HepG2 (cell line): ENCODE measurements around the gene RHBDD1. TPM values are rescaled to one million over a fixed set of nuclear protein-coding genes. Genes with fewer than 3 reads are reported as not detected.
A peak's percentile ranks its signal among the peaks of the same experiment; 100 is the strongest.

Experiments
- CEBPG ChIP-seq: IDR thresholded peaks from 2 replicates; pipeline ENCODE4 v1.6.1; 2016
- HIVEP1 ChIP-seq: sonication (generic); formaldehyde crosslinking; IDR thresholded peaks from 2 replicates; pipeline ENCODE4 v1.4.0; 2020; ENCODE audit warnings: mild to moderate bottlenecking, missing genetic modification reagents
- HOXA9 ChIP-seq: sonication (generic); formaldehyde crosslinking; IDR thresholded peaks from 2 replicates; pipeline ENCODE4 v1.8.1; 2022; ENCODE audit warnings: missing genetic modification reagents, mild to moderate bottlenecking, moderate library complexity, borderline replicate concordance
- JUND ChIP-seq: sonication (generic); formaldehyde crosslinking; IDR thresholded peaks from 2 replicates; pipeline ENCODE4 v1.8.0; 2022; ENCODE audit warnings: mild to moderate bottlenecking, missing genetic modification reagents
- KDM2A ChIP-seq: sonication (generic); formaldehyde crosslinking; IDR thresholded peaks from 2 replicates; pipeline ENCODE4 v1.4.0; 2020; ENCODE audit warnings: low read depth, missing genetic modification reagents, borderline replicate concordance
- MED8 ChIP-seq: sonication (generic); formaldehyde crosslinking; IDR thresholded peaks from 2 replicates; pipeline ENCODE4 v1.8.1; 2023; ENCODE audit warnings: mild to moderate bottlenecking, missing genetic modification reagents; ENCODE audit not compliant: insufficient replicate concordance
- NFE2L1 ChIP-seq: sonication (generic); formaldehyde crosslinking; IDR thresholded peaks from 2 replicates; pipeline ENCODE4 v1.4.0; 2020; ENCODE audit warnings: missing genetic modification reagents, mild to moderate bottlenecking, borderline replicate concordance
- NFIC ChIP-seq: IDR thresholded peaks from 2 replicates; pipeline ENCODE4 v1.6.1; 2012; ENCODE audit warnings: mild to moderate bottlenecking, low read length, inconsistent platforms
- NFKB2 ChIP-seq: sonication (generic); formaldehyde crosslinking; IDR thresholded peaks from 2 replicates; pipeline ENCODE4 v1.4.0; 2020; ENCODE audit warnings: missing genetic modification reagents, borderline replicate concordance
- REL ChIP-seq: sonication (generic); formaldehyde crosslinking; conservative IDR thresholded peaks from 2 replicates; pipeline ENCODE4 v1.8.0; 2022; ENCODE audit warnings: mild to moderate bottlenecking, missing genetic modification reagents, moderate library complexity
- SNAPC2 ChIP-seq: sonication (generic); formaldehyde crosslinking; IDR thresholded peaks from 2 replicates; pipeline ENCODE4 v1.8.1; 2022; ENCODE audit warnings: mild to moderate bottlenecking, missing genetic modification reagents
- SRSF4 ChIP-seq: fragments of 200-400 bp; formaldehyde crosslinking; IDR thresholded peaks from one replicate; pipeline ENCODE4 v1.6.1; 2018; ENCODE audit warnings: mild to moderate bottlenecking, low read depth, low read length, moderate library complexity; ENCODE audit not compliant: poor library complexity, severe bottlenecking
- ZNF263 ChIP-seq: sonication (generic); formaldehyde crosslinking; IDR thresholded peaks from 2 replicates; pipeline ENCODE4 v1.4.0; 2020; ENCODE audit warnings: missing genetic modification reagents
- ZNF3 ChIP-seq: IDR thresholded peaks from 2 replicates; pipeline ENCODE4 v1.7.0; 2017; ENCODE audit warnings: inconsistent platforms
- ZNF567 ChIP-seq: sonication (generic); formaldehyde crosslinking; IDR thresholded peaks from 2 replicates; pipeline ENCODE4 v1.8.1; 2023; ENCODE audit warnings: mild to moderate bottlenecking, missing genetic modification reagents, borderline replicate concordance
- ZNF616 ChIP-seq: sonication (generic); formaldehyde crosslinking; IDR thresholded peaks from 2 replicates; pipeline ENCODE4 v1.5.0; 2020; ENCODE audit warnings: low read depth, mild to moderate bottlenecking, missing genetic modification reagents
- ZNF644 ChIP-seq: IDR thresholded peaks from 2 replicates; pipeline ENCODE4 v1.6.1; 2016; ENCODE audit warnings: low read depth
- ZNF780A ChIP-seq: sonication (generic); formaldehyde crosslinking; IDR thresholded peaks from 2 replicates; pipeline ENCODE4 v1.8.0; 2022; ENCODE audit warnings: mild to moderate bottlenecking, missing genetic modification reagents, moderate library complexity
- polyA plus RNA-seq, 8 experiments: library from polyadenylated mRNA; depleted of rRNA in 3 of 8; stranded (reverse) in 7 of 8; unstranded in 1 of 8; fragments of >200 nt; fragmentation: Illumina TruSeq in 4 of 8; extraction: Trizol in 4 of 8; gene quantifications; 2 replicates each; pipeline versions ENCODE4 v1.2.1 to v1.2.3, GENCODE V29; 2011 to 2016; ENCODE audit warnings: low read depth in 4 of 8, missing spikeins in 1 of 8, mixed read lengths in 1 of 8; ENCODE audit not compliant: insufficient read depth in 1 of 8
- total RNA-seq, 5 experiments: library from RNA; depleted of rRNA; stranded (reverse); fragments of >200 nt; fragmentation: Illumina TruSeq; extraction: Trizol; gene quantifications; 2 replicates each; pipeline ENCODE4 v1.2.3, GENCODE V29; 2016; ENCODE audit warnings: low read depth in 1 of 5
- TF ChIP-seq, protein P1 (sequence below): sonication (generic); formaldehyde crosslinking; IDR thresholded peaks from 2 replicates; pipeline ENCODE4 v1.4.0; 2020; ENCODE audit warnings: missing genetic modification reagents
- TF ChIP-seq, protein P2 (sequence below): sonication (generic); formaldehyde crosslinking; IDR thresholded peaks from 2 replicates; pipeline ENCODE4 v1.5.0; 2020; ENCODE audit warnings: mild to moderate bottlenecking, missing genetic modification reagents
- TF ChIP-seq, protein P3 (sequence below): sonication (generic); formaldehyde crosslinking; IDR thresholded peaks from 2 replicates; pipeline ENCODE4 v1.4.0; 2020; ENCODE audit warnings: missing genetic modification reagents
- TF ChIP-seq, protein P4 (sequence below): sonication (generic); formaldehyde crosslinking; IDR thresholded peaks from 2 replicates; pipeline ENCODE4 v1.4.0; 2020; ENCODE audit warnings: missing genetic modification reagents, borderline replicate concordance

Gene RHBDD1
- total and polyA plus RNA-seq, 2 of the 13 experiments (the other 11 are each of a cell fraction or from before 2014, with no cell fraction given) = 8.2 to 9.5 TPM

DNA sequence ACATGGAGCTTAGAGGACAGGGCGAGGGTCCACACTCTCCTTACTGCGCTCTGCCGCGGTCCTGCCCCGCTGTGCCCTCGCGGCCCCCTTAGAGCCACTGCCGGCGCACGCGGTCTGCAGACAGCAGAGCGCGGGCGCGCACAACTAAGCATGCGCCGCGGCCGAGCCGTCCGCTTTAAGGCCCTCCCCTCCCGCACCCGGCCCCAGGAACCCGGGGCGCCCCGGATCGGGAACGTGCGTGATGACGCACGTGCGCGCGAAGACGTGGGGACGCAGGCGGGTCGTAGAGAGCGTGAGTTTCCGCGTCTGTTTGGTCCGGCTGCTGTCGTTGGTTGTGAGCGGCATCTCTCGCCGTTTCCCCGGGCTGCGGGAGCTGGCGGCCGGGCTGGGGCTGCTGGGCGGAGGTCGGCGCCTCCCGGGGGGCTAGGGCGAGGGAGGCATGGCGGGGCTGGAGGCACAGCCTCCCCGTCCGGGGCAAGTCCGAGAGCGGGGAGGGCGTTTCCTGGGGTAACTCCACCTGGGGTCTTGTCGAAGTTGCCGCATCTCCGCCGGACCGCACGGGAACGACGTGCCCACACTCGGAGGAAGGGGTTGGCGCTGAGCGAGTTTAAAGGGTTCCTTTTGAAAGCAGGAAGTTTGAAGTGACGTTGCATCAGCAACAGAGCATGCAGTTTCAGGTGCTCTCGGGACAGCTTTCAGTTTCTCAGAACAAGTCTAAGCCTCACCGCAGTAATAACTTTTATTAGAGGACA lies at the start of gene RHBDD1 (continued):
- TF ChIP-seq, protein P1, sequence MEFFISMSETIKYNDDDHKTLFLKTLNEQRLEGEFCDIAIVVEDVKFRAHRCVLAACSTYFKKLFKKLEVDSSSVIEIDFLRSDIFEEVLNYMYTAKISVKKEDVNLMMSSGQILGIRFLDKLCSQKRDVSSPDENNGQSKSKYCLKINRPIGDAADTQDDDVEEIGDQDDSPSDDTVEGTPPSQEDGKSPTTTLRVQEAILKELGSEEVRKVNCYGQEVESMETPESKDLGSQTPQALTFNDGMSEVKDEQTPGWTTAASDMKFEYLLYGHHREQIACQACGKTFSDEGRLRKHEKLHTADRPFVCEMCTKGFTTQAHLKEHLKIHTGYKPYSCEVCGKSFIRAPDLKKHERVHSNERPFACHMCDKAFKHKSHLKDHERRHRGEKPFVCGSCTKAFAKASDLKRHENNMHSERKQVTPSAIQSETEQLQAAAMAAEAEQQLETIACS (CRISPR knock-in tag) = no peak
- TF ChIP-seq ZNF644 (CRISPR knock-in tag) (no peak), SRSF4 (no peak), ZNF3 (CRISPR knock-in tag) (no peak), ZNF263 (CRISPR knock-in tag) (no peak), NFE2L1 (no peak), ZNF616 (CRISPR knock-in tag) (no peak), ZNF780A (CRISPR knock-in tag) (no peak), NFKB2 (CRISPR knock-in tag) (peak; percentile 75; the same call in 1 of the 2 replicates), MED8 (peak; percentile 83), ZNF567 (CRISPR knock-in tag) (no peak), HIVEP1 (CRISPR knock-in tag) (peak; percentile 79), HOXA9 (peak; percentile 75; the same call in 1 of the 2 replicates), NFIC (no peak), SNAPC2 (CRISPR knock-in tag) (no peak), CEBPG (peak; percentile 91), KDM2A (CRISPR knock-in tag) (peak; percentile 83), REL (CRISPR knock-in tag) (no peak), JUND (CRISPR knock-in tag) (no peak)
- TF ChIP-seq, protein P2, sequence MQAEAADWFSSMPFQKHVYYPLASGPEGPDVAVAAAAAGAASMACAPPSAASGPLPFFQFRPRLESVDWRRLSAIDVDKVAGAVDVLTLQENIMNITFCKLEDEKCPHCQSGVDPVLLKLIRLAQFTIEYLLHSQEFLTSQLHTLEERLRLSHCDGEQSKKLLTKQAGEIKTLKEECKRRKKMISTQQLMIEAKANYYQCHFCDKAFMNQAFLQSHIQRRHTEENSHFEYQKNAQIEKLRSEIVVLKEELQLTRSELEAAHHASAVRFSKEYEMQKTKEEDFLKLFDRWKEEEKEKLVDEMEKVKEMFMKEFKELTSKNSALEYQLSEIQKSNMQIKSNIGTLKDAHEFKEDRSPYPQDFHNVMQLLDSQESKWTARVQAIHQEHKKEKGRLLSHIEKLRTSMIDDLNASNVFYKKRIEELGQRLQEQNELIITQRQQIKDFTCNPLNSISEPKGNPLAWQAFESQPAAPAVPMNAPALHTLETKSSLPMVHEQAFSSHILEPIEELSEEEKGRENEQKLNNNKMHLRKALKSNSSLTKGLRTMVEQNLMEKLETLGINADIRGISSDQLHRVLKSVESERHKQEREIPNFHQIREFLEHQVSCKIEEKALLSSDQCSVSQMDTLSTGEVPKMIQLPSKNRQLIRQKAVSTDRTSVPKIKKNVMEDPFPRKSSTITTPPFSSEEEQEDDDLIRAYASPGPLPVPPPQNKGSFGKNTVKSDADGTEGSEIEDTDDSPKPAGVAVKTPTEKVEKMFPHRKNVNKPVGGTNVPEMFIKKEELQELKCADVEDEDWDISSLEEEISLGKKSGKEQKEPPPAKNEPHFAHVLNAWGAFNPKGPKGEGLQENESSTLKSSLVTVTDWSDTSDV = peak; percentile 92; the same call in 1 of the 2 replicates
- TF ChIP-seq, protein P3, sequence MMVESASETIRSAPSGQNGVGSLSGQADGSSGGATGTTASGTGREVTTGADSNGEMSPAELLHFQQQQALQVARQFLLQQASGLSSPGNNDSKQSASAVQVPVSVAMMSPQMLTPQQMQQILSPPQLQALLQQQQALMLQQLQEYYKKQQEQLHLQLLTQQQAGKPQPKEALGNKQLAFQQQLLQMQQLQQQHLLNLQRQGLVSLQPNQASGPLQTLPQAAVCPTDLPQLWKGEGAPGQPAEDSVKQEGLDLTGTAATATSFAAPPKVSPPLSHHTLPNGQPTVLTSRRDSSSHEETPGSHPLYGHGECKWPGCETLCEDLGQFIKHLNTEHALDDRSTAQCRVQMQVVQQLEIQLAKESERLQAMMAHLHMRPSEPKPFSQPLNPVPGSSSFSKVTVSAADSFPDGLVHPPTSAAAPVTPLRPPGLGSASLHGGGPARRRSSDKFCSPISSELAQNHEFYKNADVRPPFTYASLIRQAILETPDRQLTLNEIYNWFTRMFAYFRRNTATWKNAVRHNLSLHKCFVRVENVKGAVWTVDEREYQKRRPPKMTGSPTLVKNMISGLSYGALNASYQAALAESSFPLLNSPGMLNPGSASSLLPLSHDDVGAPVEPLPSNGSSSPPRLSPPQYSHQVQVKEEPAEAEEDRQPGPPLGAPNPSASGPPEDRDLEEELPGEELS (CRISPR knock-in tag) = no peak
- TF ChIP-seq, protein P4, sequence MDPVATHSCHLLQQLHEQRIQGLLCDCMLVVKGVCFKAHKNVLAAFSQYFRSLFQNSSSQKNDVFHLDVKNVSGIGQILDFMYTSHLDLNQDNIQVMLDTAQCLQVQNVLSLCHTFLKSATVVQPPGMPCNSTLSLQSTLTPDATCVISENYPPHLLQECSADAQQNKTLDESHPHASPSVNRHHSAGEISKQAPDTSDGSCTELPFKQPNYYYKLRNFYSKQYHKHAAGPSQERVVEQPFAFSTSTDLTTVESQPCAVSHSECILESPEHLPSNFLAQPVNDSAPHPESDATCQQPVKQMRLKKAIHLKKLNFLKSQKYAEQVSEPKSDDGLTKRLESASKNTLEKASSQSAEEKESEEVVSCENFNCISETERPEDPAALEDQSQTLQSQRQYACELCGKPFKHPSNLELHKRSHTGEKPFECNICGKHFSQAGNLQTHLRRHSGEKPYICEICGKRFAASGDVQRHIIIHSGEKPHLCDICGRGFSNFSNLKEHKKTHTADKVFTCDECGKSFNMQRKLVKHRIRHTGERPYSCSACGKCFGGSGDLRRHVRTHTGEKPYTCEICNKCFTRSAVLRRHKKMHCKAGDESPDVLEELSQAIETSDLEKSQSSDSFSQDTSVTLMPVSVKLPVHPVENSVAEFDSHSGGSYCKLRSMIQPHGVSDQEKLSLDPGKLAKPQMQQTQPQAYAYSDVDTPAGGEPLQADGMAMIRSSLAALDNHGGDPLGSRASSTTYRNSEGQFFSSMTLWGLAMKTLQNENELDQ (CRISPR knock-in tag) = no peak
